ENCODE data around the gene AMBRA1.

DNA sequence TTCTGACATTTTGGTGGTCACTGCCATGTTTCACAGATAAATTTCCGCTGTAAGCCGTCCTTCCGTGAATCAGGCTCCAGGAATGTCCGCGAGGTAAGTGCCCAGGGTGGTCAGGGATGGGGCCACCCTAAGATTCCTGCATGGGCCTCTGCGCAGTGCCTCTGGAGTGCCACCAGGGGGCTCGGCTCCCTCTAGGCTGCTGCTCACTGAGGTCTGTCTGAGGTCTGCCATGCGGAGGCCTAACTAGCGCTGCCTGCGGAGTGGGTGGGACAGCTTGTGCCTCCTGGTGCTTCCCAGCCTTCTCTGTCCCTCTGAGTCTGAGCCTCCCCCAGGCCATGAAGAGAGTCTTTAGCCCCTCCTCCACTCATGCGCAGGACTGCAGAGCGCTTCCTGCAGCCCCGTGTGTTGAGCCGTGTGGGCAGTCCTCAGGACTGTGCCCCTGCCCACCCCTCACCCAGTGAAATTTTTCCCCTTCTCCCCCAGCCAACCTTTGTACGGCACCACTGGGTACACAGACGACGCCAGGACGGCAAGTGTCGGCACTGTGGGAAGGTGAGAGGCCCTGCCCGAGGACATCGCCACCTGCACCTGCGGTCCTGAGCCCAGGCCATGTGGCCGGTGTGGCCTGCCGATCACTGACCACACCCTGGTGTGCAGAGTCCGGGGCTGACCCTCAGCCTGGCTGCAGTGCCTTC lies 224.2 kb downstream of the AMBRA1 start:
- TF ChIP-seq, protein P1, sequence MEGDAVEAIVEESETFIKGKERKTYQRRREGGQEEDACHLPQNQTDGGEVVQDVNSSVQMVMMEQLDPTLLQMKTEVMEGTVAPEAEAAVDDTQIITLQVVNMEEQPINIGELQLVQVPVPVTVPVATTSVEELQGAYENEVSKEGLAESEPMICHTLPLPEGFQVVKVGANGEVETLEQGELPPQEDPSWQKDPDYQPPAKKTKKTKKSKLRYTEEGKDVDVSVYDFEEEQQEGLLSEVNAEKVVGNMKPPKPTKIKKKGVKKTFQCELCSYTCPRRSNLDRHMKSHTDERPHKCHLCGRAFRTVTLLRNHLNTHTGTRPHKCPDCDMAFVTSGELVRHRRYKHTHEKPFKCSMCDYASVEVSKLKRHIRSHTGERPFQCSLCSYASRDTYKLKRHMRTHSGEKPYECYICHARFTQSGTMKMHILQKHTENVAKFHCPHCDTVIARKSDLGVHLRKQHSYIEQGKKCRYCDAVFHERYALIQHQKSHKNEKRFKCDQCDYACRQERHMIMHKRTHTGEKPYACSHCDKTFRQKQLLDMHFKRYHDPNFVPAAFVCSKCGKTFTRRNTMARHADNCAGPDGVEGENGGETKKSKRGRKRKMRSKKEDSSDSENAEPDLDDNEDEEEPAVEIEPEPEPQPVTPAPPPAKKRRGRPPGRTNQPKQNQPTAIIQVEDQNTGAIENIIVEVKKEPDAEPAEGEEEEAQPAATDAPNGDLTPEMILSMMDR (IDR thresholded peaks at IDR 0.05; ENCODE audit: insufficient read depth, low read length, poor library complexity, severe bottlenecking) = peak; percentile 54
- TF ChIP-seq EZH2phosphoT487 (conservative IDR thresholded peaks at IDR 0.05; ENCODE audit: low read length) = no peak
